C4-2B (cell line): ENCODE measurements around the gene LMO4.

Experiments
- H3K27ac ChIP-seq: fragments of 450-650 bp; 2 replicates; pipeline ENCODE4 v1.5.1; 2017
- CTCF ChIP-seq: fragments of 450-650 bp; conservative IDR thresholded peaks from 2 replicates; pipeline ENCODE4 v1.5.1; 2017; ENCODE audit warnings: mild to moderate bottlenecking
- ZFX ChIP-seq: fragments of 450-650 bp; IDR thresholded peaks from 2 replicates; pipeline ENCODE4 v1.6.1; 2017

The LMO4 gene

DNA sequence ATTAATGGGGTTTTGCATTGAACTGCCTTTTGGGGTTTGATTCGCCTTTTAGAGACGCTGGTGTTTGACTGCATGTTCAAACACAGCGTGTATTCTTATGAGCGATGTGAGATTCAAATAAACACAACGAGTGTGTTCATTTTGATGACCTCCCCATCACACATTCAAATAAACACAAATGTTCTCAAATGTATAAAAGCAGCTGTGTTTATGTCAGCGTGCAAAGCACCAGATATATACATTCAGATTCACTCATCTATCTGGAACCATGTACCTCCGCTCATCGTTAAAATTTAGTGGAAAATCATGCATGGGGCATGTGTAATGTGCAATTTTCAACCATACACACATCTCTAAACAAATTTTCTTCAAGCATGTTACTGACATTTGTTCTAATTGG lies 21.4 kb upstream of the LMO4 start:
- TF ChIP-seq ZFX (no peak), CTCF (no peak)
- H3K27ac ChIP-seq: no peak overlapping the region

GRCh38 chr1:87307931-87308330 lies 20.7 kb upstream of the LMO4 start:
- H3K27ac ChIP-seq: no peak overlapping the region
- no peak for TF ChIP-seq ZFX

- no peak overlapping the region for H3K27ac ChIP-seq
Measured at GRCh38 chr1:87314091-87314490, 14.6 kb upstream of the LMO4 start.

GRCh38 chr1:87318056-87318650 lies 10.5 kb upstream of the LMO4 start:
- TF ChIP-seq ZFX: no peak

More at GRCh38 chr1:87314091-87314490, 14.6 kb upstream of the LMO4 start:
- TF ChIP-seq CTCF (no peak), ZFX (no peak)

GRCh38 chr1:87318806-87319205 lies 9.9 kb upstream of the LMO4 start:
- no peak overlapping the region for H3K27ac ChIP-seq
- no peak for TF ChIP-seq ZFX
- TF ChIP-seq CTCF: no peak

More at GRCh38 chr1:87318056-87318650, 10.5 kb upstream of the LMO4 start:
- no peak overlapping the region for H3K27ac ChIP-seq

DNA sequence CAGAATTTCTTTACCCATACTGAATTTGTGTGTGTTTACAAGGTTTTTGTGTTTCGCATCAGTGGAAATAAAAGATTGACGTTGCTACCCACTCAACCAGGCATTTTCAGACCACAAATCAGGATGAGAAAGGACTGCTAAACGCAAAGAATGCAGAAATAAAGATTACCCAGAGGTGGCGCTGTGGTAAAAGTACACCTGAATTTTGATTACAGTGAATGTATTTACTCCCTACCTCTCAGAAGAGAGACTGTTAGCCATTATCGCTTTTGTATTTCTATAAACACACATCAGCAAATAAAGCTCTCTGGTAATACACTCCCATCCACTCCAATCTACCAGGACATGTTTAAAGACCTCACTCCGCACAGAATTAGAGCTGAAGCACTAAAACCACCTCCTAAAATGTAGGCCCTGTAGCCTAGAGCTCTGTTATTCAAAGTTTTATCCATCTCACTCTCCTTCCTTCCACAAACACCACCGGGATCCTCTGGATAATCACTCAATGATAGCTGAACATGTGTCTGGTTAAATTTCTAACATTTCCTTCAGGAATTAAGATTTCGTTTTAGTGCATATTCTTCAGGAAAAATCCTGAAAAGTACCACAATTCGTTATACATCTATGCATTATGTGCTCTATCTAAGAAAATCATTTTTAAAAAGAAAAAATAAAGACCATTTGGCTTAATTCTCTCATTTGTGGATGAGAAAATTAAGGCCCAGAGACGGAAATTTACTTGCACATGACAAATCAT lies 2.5 kb upstream of the LMO4 start:
- TF ChIP-seq ZFX: no peak
- TF ChIP-seq CTCF: peak; percentile 88
- no peak overlapping the region for H3K27ac ChIP-seq

- TF ChIP-seq CTCF (no peak), ZFX (no peak)
- H3K27ac ChIP-seq: peak overlapping the region; percentile 78
Measured at GRCh38 chr1:87327376-87328271, 1.1 kb upstream of the LMO4 start.

GRCh38 chr1:87329051-87329525 lies 408 bp downstream of the LMO4 start:
- H3K27ac ChIP-seq: peak overlapping the region; percentile 78

More at GRCh38 chr1:87329051-87329525, 408 bp downstream of the LMO4 start:
- TF ChIP-seq ZFX (no peak), CTCF (no peak)
